Measurements from ENCODE around the gene DPEP3.

Gene DPEP3

GRCh38 chr16:67944690-67945391 is 35.5 kb downstream of the DPEP3 start:
- ATAC-seq, result no peak
- TF ChIP-seq CSDC2 (CRISPR knock-in tag; IDR thresholded peaks at IDR 0.05), result no peak
- TF ChIP-seq GLIS3 (CRISPR knock-in tag; IDR thresholded peaks at IDR 0.05), result no peak
- TF ChIP-seq ZFP30 (CRISPR knock-in tag; IDR thresholded peaks at IDR 0.05), result no peak
- TF ChIP-seq ARNTL (CRISPR knock-in tag; IDR thresholded peaks at IDR 0.05; ENCODE audit: borderline replicate concordance, low read depth), result no peak
- TF ChIP-seq TSHZ2 (CRISPR knock-in tag; IDR thresholded peaks at IDR 0.05), result no peak
- no peak for TF ChIP-seq ZNF8 (CRISPR knock-in tag; IDR thresholded peaks at IDR 0.05)
- no peak for TF ChIP-seq BACH2 (CRISPR knock-in tag; IDR thresholded peaks at IDR 0.05; ENCODE audit: borderline replicate concordance)
- TF ChIP-seq, protein P1, sequence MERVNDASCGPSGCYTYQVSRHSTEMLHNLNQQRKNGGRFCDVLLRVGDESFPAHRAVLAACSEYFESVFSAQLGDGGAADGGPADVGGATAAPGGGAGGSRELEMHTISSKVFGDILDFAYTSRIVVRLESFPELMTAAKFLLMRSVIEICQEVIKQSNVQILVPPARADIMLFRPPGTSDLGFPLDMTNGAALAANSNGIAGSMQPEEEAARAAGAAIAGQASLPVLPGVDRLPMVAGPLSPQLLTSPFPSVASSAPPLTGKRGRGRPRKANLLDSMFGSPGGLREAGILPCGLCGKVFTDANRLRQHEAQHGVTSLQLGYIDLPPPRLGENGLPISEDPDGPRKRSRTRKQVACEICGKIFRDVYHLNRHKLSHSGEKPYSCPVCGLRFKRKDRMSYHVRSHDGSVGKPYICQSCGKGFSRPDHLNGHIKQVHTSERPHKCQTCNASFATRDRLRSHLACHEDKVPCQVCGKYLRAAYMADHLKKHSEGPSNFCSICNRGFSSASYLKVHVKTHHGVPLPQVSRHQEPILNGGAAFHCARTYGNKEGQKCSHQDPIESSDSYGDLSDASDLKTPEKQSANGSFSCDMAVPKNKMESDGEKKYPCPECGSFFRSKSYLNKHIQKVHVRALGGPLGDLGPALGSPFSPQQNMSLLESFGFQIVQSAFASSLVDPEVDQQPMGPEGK (CRISPR knock-in tag; IDR thresholded peaks at IDR 0.05; ENCODE audit: borderline replicate concordance), result no peak
- TF ChIP-seq CSRNP3 (CRISPR knock-in tag; IDR thresholded peaks at IDR 0.05), result no peak
- no peak for TF ChIP-seq ZNF70 (CRISPR knock-in tag; IDR thresholded peaks at IDR 0.05)
- TF ChIP-seq PPARA (CRISPR knock-in tag; IDR thresholded peaks at IDR 0.05; ENCODE audit: borderline replicate concordance), result no peak
- TF ChIP-seq TCF4 (CRISPR knock-in tag; IDR thresholded peaks at IDR 0.05; ENCODE audit: borderline replicate concordance), result no peak

DNA sequence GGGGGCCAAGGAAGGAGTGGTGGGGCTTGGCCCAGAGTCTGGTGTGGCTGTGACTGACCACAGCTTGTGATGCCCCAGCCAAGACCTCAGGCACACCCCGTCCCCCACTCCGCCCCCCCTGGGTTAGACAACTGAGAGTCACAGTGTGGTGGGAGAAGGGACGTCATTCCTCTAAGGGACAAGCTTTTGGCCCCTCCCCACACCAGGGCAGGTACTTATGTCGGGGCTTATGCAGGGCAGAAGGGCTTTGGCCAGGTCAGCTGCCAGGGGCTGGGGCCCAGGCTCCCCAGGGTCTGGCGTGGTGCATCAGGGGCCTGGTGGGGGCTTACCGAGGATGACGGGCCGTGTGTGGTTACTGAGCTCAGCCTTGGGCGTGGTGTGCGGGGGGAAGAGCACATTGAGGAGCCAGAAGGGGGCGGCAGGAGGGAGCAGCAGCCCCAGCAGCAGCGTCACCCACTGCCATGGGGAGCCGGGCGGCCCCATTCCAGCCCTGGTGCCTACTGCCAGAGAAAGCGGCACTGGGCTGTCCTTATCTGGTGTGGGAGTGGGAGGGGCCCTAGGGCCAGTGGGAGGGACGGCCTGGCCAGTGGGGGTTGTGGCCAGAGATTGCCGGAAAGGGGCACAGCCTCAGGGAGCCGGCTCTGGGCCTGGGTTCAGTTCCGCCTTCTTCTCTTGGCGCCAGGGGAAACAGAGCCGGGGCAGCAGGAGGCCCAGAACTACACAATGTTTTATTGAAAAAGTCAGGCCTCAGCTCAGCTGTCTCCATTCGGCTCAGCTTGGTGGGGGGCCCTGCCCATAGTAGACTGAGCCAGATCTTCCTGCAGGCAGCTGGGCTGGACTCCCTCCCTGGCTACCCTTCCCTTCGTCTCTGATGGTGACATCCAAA is 36.4 kb downstream of the DPEP3 start, which contains the start of gene LCAT:
Gene LCAT (minus strand): TSS at position 502 of the 886 bp plus-strand sequence. CDS start 19 bp downstream, at position 483.
- TF ChIP-seq TOX (CRISPR knock-in tag; IDR thresholded peaks at IDR 0.05; ENCODE audit: borderline replicate concordance), result no peak
- no peak for TF ChIP-seq GLIS3 (CRISPR knock-in tag; IDR thresholded peaks at IDR 0.05)
- TF ChIP-seq, protein P2, sequence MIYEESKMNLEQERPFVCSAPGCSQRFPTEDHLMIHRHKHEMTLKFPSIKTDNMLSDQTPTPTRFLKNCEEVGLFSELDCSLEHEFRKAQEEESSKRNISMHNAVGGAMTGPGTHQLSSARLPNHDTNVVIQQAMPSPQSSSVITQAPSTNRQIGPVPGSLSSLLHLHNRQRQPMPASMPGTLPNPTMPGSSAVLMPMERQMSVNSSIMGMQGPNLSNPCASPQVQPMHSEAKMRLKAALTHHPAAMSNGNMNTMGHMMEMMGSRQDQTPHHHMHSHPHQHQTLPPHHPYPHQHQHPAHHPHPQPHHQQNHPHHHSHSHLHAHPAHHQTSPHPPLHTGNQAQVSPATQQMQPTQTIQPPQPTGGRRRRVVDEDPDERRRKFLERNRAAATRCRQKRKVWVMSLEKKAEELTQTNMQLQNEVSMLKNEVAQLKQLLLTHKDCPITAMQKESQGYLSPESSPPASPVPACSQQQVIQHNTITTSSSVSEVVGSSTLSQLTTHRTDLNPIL (CRISPR knock-in tag; IDR thresholded peaks at IDR 0.05; ENCODE audit: low read depth), result no peak
- no peak for TF ChIP-seq CSRNP3 (CRISPR knock-in tag; IDR thresholded peaks at IDR 0.05)
- TF ChIP-seq TCF4 (CRISPR knock-in tag; IDR thresholded peaks at IDR 0.05; ENCODE audit: borderline replicate concordance), result no peak
- no peak for TF ChIP-seq ESRRG (CRISPR knock-in tag; IDR thresholded peaks at IDR 0.05)
- no peak for TF ChIP-seq ZFP30 (CRISPR knock-in tag; IDR thresholded peaks at IDR 0.05)
- no peak for TF ChIP-seq ZNF8 (CRISPR knock-in tag; IDR thresholded peaks at IDR 0.05)
- TF ChIP-seq CSDC2 (CRISPR knock-in tag; IDR thresholded peaks at IDR 0.05), result no peak
- ATAC-seq, result no peak

DNA sequence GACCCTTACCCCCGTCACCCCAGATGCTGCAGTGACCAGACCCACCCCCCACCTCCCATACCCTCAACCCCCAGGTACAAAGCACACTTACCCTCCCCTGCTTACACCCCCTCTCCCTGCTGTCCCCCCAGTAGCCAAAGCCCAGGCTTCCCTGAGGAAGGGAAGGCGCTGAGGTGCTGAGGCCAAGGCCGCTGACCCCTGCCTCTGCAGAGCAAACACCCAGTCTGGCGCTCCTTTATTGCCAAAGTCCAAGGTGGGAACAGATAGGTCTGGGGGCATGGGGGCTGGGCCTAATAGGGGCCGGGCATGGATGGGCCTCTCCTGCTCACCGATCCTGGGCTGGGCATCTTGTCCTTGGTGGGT is 37.1 kb downstream of the DPEP3 start:
- TF ChIP-seq TOX (CRISPR knock-in tag; IDR thresholded peaks at IDR 0.05; ENCODE audit: borderline replicate concordance) (no peak), ZNF8 (CRISPR knock-in tag; IDR thresholded peaks at IDR 0.05) (no peak), ZFP3 (CRISPR knock-in tag; IDR thresholded peaks at IDR 0.05) (no peak), TSHZ2 (CRISPR knock-in tag; IDR thresholded peaks at IDR 0.05) (no peak), BACH2 (CRISPR knock-in tag; IDR thresholded peaks at IDR 0.05; ENCODE audit: borderline replicate concordance) (no peak), CSDC2 (CRISPR knock-in tag; IDR thresholded peaks at IDR 0.05) (no peak), ARNTL (CRISPR knock-in tag; IDR thresholded peaks at IDR 0.05; ENCODE audit: borderline replicate concordance, low read depth) (no peak), ESRRG (CRISPR knock-in tag; IDR thresholded peaks at IDR 0.05) (no peak), ZNF70 (CRISPR knock-in tag; IDR thresholded peaks at IDR 0.05) (no peak)
- TF ChIP-seq, protein P2 (CRISPR knock-in tag; IDR thresholded peaks at IDR 0.05; ENCODE audit: low read depth), result no peak
- TF ChIP-seq, protein P1 (CRISPR knock-in tag; IDR thresholded peaks at IDR 0.05; ENCODE audit: borderline replicate concordance), result no peak
- ATAC-seq, result no peak
